Amniotic epithelial cell (primary cell): Measurements from ENCODE around the gene MITD1.
"Not testable (repeated sequence)": the region's sequence is repeated elsewhere in the genome, so short reads cannot be mapped to it uniquely, and the experiment has no call there.

Source experiments
- DNase-seq: peaks from one replicate; pipeline ENCODE4 v3.0.0-alpha.2; 2010; ENCODE audit warnings: low read depth

MITD1 gene

DNA sequence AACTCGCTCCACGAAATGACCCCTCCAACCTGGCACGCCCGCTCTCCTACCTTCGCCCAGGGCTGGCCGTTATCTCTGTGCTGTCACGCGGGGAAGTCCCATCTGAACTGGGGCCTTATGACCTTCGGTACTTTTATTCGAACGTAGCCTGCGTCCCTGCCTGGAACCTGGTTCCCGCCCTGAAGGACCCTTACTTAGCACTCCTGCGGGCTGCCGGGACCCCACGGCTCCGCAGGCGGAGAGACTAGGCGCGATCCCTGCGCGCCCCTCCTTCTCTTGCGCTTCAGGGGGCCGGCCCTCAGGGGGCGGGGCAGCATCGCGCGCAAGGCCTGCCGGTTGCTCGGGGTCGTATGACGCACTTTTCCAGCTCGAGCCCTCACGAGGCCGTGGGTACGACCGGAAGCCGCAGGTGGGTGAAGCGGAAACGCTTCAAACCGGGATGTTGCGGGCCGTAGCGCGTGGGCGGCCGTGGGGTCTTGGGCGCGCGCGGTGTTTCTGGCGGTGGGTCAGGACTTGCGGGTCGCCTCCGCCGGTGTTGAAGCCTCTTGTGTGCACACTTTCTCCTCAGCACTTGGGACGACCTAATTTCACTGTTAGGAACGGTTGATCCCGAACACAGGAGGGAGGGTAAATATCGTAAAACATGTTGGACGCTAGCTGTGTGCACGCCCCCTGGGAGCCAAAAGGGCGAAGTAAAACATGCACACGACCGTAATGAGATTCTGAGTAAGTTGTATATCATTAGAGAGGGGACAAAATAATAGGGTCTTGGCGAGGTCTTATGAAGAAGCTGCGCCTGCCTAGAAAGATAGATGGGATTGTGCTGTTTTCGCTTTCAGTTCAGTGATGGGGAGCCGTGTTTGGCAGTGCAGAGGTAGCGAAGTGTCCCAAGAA is 26.0 kb downstream of the MITD1 start, which contains the start of the genes LIPT1 and TSGA10:
TSS of gene LIPT1 (plus strand) at position 325 of the 894 bp plus-strand sequence. CDS start 6,991 bp downstream, outside the sequence.
TSS of gene TSGA10 (minus strand) at position 300 of the 894 bp plus-strand sequence. CDS start 45,503 bp downstream, outside the sequence.
- peak; percentile 89 for DNase-seq

DNA sequence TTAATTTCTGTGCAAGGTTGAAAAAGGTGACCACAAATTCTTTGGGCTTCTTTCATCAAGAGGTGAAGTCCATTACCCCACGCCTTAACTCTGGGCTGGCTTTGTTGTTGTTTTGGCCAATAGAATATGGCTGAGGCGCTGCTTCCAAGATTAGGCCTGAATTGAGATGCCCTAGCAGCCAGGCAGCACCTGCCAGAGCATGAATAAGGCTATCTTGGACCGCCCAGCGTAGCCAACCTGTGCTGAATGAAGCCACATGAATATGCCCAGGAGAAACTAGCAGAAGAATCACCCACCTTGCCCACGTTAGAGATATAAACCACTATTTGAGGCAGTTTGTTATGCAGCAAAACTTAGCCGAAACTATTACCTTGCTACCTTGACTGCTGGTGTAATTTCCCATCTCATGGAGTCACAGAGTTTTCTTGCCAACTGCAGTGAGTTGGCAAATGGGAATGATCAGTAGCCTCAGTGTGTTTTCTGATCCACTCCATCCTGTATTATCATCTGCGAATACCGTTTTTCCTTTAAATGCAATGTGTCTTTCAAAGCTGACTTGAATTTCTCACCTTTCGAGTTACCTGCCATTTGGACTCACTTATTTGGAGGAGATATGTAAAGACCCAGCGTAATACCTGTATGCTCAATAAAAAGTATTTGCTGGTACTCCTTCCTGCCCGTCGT is 26.8 kb downstream of the MITD1 start:
- no peak for DNase-seq

DNA sequence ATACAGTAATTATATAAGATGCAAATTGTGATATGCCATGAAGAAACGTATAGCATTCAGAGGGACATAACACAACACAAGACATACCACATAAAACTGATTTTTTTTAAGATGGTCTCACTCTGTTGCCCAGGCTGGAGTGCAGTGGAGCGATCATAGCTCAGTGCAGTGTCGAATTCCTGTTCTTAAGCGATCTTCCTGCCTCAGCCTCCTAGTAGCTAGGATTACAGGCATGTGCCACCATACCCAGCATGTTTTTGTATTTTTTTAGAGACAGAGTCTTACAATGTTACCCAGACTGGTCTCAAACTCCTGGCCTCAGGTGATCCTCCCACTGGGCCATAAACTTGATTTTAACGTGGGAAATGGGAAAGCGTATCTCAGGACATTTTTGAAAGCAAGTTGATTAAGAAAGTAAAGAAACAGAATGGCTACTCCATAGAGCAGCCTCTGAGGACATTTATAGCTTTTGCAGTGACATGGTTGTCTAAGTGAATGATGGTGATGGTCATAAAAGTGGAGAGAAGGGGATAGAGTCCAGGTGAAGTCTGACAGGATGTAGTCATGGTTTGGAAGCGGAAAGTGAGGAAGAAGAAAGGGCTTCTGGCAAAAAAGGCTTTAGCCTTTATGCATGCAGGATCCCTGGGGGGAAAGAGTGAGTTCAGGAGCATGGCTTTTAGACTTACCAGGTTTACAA is 28.5 kb downstream of the MITD1 start:
- no peak for DNase-seq

DNA sequence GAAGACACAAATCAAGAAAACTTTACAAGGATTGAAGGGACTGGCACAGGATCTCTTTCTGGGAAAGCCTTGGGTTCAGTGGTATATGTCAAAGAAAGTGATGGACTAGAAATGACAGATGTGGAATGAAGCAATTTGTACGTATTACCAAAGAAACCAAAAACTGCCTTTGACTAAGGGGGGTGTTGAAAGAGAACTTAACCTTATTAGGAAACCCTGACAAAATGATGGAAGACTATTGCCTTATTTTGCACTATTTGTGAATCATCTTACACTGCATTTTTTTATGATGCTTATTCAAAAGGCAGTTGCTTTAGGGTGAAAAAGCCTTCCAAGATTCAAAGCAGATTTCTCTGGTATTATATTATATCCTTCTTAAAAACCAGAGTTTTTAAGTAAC is 30.2 kb downstream of the MITD1 start:
- DNase-seq: peak; percentile 86

DNA sequence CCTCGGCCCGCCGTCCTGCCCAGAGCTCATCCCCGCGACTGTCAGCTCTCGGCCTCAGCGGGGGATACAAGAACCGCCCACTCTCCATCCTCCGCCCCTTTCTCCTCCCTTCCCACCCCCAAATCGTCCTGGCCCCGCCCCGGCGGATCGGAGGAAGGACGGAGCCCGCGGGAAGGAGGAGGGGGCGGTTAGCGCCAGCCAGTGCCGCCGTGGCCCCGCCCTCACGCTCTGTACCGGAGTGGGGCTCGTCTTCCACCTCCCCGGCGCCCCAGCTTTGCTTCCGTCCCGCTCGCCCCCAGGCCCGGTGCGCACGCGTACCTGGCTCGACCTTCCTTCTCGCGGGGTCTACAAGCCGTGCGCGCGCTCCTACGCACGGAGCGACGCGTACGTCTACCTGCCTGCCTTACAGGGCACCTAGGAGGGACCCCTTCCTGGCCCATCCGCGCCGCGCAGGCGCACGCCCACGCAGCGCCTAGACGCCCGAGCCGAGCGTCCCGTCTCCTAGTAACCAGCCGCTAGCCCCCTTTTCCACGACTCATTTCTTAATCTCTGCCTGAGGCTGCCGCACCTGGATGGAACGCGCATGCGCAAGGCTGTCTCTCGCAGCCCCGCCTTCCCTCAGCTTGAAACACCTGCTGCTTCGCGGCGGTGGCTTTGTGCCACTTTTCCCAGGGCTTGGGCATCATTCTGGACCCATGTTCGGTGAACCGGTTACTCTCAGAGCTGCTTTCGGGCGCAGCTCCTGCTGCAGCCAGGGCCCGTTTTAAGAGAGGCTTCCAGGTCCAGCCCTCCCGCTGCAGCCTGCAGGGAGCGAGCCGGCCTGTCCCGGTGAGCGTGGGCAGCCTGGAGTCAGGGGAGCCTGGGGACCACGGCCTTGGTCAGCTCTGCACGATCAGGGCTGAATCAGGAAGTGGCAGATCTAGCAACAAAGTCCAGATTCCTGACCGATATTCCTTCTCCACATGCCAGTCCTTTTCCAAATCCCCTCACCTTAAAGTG is 39.4 kb downstream of the MITD1 start, which contains the start of gene C2orf15:
TSS of gene C2orf15 (plus strand) at position 598 of the 999 bp plus-strand sequence. CDS start 8,852 bp downstream, outside the sequence.
- DNase-seq: peak; percentile 79

DNA sequence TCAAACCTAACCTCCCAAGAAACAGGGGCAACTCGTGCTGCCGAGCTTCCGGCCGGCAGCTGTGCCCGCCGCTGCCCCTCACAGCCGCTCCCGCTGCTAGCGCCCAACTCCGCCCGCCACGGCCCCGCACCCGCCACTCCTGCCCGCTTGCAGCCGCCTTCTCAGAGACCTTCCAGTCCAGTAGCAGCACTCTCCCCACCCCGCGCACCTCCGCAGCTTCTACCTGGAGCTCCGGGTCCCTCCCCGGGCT is 40.1 kb downstream of the MITD1 start:
- DNase-seq: no peak

DNA sequence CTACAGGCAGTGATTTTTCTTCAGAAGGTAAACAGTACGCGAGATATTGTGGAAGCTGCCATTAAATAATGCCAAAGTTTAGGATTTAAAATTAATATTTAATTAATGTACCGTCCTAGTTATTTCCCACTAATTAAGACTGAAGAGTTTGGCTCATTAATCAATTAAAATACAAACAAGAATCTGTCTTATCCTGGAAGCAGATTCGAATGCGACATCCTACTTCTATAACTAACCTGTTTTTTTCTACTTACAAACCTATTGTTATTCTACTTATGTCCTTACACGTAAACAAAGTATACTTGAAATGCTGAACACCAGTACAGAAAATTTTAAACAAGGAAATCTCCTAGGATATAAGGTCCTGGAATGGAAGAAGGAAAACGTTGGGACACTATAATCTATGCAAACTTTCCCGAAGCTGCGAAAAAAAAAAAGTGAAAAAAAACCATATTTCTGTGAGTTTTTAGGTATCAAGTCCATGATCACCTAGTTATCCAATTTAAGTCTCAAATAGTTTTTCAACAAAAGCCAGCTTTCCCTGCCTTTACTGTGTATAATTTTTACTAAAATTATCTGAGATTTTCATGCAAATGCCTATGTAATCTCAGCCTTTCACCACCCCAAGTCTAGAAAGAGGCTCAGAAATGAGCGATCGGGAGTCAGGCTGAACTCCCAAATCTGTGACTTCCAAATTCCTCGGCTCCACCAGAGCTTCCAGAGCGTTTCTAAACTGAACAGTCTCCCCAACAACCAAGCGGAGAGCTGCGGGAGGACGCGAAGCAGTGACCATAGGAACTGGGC is 40.6 kb downstream of the MITD1 start:
- peak; percentile 10 for DNase-seq

DNA sequence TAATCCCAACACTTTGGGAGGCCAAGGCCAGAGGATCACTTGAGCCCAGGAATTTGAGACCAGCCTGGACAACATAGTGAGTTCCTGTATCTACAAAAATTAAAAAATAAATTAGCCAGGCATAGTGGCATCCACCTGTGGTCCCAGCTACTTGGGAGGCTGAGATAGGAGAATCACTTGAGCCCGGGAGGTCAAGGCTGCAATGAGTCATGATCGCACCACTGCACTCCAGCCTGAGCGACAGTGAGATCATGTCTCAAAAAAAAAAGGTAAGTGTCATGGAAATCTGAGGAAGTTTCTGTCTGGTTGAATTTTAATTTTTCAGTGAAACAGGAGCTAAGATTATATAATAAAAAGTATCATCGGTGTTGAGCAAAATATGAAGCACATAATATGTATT is 41.9 kb downstream of the MITD1 start:
- no peak for DNase-seq

DNA sequence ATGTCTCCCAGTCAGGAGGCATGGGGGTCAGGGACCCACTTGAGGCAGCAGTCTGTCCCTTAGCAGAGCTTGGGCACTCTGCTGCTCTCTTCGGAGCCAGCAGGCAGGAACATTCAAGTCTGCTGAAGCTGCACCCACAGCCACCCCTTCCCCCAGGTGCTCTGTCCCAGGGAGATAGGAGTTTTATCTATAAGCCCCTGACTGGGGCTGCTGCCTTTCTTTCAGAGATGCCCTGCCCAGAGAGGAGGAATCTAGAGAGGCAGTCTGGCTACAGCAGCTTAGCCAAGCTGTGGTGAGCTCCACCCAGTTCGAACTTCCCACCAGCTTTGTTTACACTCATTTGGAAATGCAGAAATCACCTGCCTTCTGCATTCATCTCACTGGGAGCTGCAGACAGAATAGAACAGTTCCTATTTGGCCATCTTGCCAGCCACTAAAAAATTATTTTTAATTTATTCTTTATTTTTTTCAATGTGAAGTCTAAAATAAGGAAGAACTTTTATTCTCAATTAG is 45.8 kb downstream of the MITD1 start:
- not testable (repeated sequence) for DNase-seq

DNA sequence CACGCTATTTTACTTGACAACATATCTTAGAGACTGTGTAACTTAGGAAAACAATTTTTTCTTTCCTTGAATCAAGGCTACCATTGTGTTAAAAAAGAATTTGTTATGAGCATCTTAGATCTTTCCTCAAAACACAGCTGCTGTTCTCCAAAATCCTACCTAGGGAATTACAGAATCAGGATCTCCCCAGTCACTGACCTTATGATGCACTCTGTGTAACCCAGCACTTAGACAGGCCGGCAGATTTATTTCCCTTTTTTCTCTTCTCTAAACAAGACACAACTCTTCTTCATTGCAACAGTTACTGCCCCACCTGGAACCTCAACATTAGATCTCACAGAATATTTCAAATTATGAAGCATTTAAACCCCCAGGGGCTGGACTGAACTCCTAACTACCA is 52.9 kb downstream of the MITD1 start:
- no peak for DNase-seq
